ENCODE results near the gene VAT1L.

The VAT1L gene

DNA sequence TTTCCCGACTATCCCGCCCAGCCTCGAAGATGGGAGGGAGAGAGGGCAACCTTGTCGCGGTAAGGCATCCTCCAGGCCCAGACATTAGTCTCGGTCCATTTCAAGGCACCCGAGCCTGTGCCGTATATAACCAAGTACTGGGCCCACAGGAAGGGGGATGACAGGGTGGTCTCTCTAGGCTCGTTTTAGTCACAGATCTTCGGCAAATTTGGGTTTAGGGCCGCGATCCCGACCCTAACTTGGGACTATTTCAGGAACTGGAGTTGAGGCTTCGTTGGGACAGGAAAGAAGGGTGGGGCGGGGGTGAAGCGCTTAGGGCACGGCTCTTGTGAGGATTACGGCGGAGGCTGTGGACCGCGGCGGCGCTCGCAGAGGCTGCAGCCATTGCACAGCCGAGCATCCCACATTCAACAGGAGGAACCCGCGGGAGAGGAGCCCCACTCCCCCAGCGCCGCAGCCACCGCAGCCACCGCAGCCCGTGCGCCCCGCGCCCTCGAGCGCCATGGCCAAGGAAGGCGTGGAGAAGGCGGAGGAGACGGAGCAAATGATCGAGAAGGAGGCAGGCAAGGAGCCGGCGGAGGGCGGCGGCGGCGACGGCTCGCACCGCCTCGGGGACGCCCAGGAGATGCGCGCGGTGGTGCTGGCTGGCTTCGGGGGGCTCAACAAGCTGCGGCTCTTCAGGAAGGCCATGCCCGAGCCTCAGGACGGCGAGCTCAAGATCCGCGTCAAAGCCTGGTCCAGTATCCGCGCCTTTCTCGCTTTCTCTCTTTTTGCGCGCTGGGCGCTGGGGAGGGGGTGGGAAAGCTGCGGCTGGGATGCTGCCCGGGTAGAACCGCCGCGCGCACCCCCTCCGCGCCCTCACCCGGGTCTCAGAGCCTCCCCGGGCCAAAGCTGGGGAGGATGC is at the start of gene VAT1L:
Gene VAT1L, plus strand, starts transcription at position 384 of the 904 bp plus-strand sequence. Its CDS starts 119 bp downstream, at position 503.
- DNase-seq, result peak; percentile 3

- no peak for DNase-seq
Measured at GRCh38 chr16:77738706-77739558, 49.4 kb upstream of the VAT1L start.

DNA sequence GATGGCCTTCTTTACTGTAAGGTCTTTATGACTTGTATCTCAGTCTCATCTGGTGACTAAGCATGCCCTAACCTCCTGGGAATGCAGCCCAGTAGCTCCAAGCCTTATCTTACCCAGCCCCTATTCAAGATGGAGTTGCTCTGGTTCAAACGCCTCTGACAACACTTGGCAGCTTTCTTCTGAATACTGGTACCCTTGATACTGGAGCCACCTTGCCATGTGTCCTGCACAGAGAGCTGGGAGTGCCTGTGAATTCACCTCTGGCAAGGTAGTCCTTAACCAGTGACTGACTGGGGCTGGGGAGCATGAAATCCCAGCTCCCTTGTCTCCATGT is 48.8 kb upstream of the VAT1L start:
- DNase-seq, result peak; percentile 2

DNA sequence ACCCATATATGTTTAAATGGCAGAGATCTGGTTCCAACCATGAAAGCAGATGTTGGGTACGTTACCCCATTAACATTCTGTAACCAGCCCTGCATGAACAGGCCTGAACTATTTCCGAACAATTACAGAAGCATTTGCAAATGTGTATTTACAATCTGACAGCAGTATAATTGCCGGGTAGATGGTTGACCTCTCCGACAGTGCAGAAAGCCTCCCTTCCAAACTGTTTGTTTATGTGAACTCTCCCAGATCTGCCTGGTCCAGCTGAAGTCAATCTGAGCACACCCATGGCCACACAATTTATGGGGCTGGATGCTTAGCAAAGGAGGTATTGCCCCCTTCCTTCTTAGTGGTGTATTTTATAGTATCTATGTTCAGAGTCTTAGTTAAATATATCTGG is 44.2 kb upstream of the VAT1L start:
- no peak for DNase-seq

DNA sequence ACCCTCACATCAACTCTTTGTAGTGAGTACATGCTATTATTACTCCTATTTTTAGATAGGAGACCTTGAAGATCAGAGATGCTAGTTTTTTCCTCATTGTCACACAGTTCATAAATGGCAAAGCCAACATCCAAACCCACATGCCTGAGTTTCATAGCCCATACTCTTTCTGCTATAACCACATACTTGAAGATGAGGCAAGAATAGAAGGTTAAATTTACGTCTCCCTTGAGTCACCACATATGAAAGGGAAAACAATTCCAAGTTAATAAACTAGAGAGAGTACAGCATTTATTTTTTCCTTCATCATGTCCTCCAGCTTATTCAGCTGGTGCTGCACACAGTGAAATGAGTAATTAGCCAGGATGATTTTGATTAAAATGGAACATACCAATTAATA is 42.4 kb upstream of the VAT1L start:
- DNase-seq, result no peak

GRCh38 chr16:77748421-77749005 is 39.9 kb upstream of the VAT1L start:
- DNase-seq, result no peak

DNA sequence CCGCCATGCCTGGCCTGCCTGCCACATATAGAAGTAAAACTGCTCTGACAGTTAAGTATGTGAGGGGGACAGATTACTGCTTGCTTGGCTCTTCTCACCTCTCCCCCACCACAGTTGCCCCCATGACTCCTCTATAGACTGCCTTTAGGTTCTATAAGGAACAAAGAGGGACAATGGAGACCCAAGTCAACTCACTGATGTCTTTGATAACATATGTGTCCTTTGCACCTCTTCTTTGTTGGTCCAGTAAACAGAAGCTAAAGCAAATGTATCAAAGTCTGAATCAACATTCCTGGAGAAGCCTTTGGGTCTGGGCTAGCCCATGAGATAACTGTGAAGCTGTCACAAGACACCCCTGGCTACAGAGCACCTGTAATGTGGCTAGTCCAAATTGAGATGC is 38.9 kb upstream of the VAT1L start:
- no peak for DNase-seq

GRCh38 chr16:77758046-77758445 is 30.3 kb upstream of the VAT1L start:
- no peak for DNase-seq

DNA sequence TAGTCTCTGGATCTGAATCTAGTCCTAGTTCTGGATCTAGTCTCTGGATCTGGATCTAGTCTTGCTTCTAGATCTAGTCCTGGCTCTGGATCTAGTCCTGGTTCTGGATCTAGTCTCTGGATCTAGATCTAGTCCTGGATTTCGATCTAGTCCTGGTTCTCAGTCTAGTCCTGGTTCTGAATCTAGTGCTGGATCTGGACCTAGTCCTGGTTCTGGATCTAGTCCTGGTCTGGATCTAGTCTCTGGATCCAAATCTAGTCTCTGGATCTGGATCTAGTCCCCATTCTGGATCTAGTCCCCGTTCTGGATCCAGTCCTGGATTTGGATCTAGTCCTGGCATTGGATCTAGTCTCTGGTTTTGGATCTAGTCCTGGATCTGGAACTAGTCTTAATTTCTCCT is 29.9 kb upstream of the VAT1L start:
- DNase-seq, result no peak

GRCh38 chr16:77759201-77759600 is 29.2 kb upstream of the VAT1L start:
- no peak for DNase-seq

- no peak for DNase-seq
Measured at GRCh38 chr16:77759821-77760220, 28.5 kb upstream of the VAT1L start.

GRCh38 chr16:77760800-77761199 is 27.6 kb upstream of the VAT1L start:
- DNase-seq, result no peak

- DNase-seq, result no peak
Measured at GRCh38 chr16:77761204-77761603, 27.2 kb upstream of the VAT1L start.

DNA sequence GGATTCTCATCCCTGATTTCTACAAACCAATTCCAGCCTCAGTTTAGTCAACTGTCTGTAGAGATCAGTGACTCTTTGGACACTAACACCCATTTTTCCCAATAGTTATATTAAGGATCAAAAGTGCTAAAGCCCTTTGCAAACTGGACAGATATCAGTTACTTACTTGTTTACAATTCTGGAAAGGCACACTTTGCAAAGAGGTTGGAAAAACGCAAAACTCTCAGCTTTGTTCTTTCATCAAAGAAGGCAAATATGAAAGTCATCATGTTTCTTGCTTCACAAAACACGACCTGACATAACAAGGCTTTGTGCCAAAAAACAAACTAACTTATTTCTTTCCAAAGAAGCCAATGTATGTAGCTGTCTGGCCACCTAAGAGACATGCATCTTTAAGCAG is 26.1 kb upstream of the VAT1L start:
- no peak for DNase-seq

DNA sequence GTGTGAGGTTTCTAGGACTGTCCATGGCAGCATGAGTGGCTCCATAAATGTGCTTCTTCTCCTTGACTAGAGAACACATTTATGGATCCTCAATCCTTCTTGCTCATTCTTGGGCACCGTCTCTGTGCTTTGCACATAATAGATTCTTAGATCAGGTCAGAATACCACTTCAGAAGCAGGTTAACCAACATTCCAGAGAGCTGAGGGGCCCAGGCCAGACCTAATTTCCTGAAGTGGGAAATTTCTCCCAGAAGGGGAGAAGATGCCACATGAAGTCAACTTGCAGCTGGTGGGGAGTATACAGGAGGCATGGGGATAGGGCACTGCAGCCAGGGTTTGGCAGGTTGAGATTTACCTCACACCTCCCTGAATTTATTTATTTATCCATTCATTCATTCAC is 24.4 kb upstream of the VAT1L start:
- no peak for DNase-seq

- DNase-seq, result no peak
Measured at GRCh38 chr16:77767211-77767610, 21.2 kb upstream of the VAT1L start.

- no peak for DNase-seq
Measured at GRCh38 chr16:77767826-77768225, 20.5 kb upstream of the VAT1L start.

DNA sequence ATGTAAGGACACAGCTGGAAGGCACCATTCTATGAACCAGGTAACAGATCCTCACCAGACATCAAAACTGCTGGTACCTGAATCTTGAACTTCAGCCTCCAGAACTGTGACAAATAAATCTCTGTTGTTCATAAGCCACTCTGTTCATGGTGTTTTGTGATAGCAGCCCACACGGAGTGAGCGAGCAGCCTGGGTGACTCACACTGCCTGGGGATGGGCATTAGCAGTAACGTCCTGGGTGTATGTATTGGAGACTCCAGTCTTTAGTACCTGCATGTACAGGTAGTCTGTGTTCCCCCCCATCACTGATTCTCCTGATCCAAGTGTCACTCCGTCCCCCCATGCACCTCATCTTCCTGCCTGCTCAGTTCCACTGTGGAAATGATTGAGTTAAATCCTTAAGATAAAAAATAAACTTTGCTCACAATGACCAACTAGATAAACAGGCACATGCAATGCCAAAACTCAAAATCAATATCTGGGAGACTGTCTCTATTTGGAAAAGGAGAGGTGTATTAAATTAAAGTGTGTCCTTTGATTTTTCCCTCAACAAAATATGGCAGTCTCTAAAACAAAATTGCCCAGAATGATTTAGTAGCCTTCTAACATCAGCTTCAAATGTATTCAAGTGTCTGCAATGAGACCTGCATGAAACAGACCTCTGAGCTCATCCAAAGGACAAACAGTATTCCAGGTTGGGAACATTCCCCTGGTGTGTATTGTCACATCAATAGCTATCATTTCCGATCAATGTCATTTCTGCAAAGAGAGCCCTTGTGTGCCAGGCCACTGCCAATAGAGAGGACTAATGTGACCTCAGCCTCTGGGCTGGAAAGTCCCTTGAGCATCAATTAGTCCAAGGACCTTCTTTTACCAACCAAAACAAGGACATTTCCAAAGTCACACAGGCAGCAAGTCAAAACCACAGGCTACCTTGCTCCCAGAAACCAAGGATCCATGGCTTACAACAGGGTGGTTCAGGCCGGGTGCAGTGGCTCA is 12.2 kb upstream of the VAT1L start:
- no peak for DNase-seq

- no peak for DNase-seq
Measured at GRCh38 chr16:77777745-77778144, 10.6 kb upstream of the VAT1L start.

DNA sequence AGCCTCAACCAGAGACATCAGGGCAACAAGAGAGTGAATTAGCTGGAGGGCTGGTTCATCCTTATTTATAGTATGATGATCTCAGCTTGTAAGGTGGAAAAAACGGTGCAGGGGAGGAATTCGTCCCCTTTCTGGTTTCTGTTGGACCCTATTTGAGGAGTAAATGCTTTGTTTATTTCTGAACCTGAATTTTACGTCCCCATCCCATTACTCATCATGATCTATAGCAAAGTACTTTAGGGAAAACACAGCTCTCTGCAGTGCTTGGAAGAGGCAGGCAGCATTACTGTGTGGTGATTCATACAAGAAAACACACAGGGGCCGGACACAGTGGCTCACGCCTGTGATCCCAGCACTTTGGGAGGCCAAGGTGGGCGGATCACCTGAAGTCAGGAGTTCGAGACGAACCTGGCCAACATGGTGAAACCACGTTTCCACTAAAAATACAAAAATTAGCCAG is 8.0 kb upstream of the VAT1L start:
- DNase-seq, result no peak

DNA sequence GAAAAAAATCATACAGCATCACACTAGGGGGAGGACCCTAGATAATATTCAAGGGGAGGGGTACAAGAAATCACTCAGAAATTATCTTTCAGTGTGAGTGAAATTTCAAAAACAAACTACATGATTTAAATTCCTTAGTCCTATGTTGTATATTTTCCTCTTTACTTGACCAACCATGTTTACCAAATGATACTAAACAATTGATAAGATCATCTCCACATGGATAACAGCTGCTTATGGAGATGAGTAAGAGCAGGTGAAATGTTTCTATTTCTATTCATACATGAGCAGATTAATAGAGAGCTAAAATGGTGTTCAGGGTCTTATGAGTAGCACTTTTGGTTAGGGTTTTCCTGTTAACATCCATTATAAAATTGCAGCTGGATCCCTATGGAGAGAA is 7.3 kb upstream of the VAT1L start:
- no peak for DNase-seq

- DNase-seq, result peak; percentile 28
Measured at GRCh38 chr16:77782694-77783093, 5.7 kb upstream of the VAT1L start.
